GM23248 (cell line): Measurements from ENCODE around the gene TUBGCP6. TPM values are rescaled to one million over a fixed set of nuclear protein-coding genes. Genes with fewer than 3 reads are reported as not detected.

Experiments used
- DNase-seq: peaks from one replicate; pipeline ENCODE4 v3.0.0-alpha.2; 2015
- H2AFZ ChIP-seq: fragments of 200-600 bp; sonication (generic); 2 replicates; pipeline ENCODE4 v1.6.1; 2016; ENCODE audit warnings: antibody characterized with exemption
- H3F3A ChIP-seq: fragments of 200-600 bp; sonication (generic); 2 replicates; pipeline ENCODE4 v1.6.1; 2016; ENCODE audit warnings: mild to moderate bottlenecking, antibody characterized with exemption, mixed run types; ENCODE audit not compliant: insufficient read depth
- H3K27ac ChIP-seq: fragments of 200-600 bp; sonication (generic); 2 replicates; pipeline ENCODE4 v1.5.1; 2016; ENCODE audit warnings: mild to moderate bottlenecking
- H3K27me3 ChIP-seq: fragments of 200-600 bp; sonication (generic); replicated peaks from 2 replicates; pipeline ENCODE4 v1.6.1; 2016; ENCODE audit warnings: mild to moderate bottlenecking; ENCODE audit not compliant: insufficient read depth
- H3K36me3 ChIP-seq: fragments of 200-600 bp; sonication (generic); 2 replicates; pipeline ENCODE4 v1.6.1; 2016; ENCODE audit warnings: low read depth, mild to moderate bottlenecking
- H3K4me1 ChIP-seq: fragments of 200-600 bp; sonication (generic); 2 replicates; pipeline ENCODE4 v1.6.1; 2016; ENCODE audit warnings: mild to moderate bottlenecking; ENCODE audit not compliant: insufficient read depth
- H3K4me2 ChIP-seq: fragments of 200-600 bp; sonication (generic); one replicate; pipeline ENCODE4 v1.6.1; 2016; ENCODE audit warnings: mild to moderate bottlenecking; ENCODE audit not compliant: unreplicated experiment
- H3K4me3 ChIP-seq: fragments of 200-600 bp; sonication (generic); 2 replicates; pipeline ENCODE4 v1.5.1; 2016; ENCODE audit warnings: mild to moderate bottlenecking
- H3K79me2 ChIP-seq: fragments of 200-600 bp; sonication (generic); 2 replicates; pipeline ENCODE4 v1.6.1; 2016; ENCODE audit warnings: mild to moderate bottlenecking; ENCODE audit not compliant: insufficient read depth
- H3K9ac ChIP-seq: fragments of 200-600 bp; sonication (generic); 2 replicates; pipeline ENCODE4 v1.6.1; 2016; ENCODE audit warnings: mild to moderate bottlenecking
- H3K9me2 ChIP-seq: fragments of 200-600 bp; sonication (generic); 2 replicates; pipeline ENCODE4 v1.6.1; 2016; ENCODE audit warnings: mixed run types, mild to moderate bottlenecking, moderate library complexity; ENCODE audit not compliant: insufficient read depth
- H3K9me3 ChIP-seq: fragments of 200-600 bp; sonication (generic); one replicate; pipeline ENCODE4 v1.6.1; 2017; ENCODE audit warnings: low read depth
- H4K20me1 ChIP-seq: fragments of 200-600 bp; sonication (generic); 2 replicates; pipeline ENCODE4 v1.6.0; 2016; ENCODE audit not compliant: insufficient read depth
- EZH2 ChIP-seq: fragments of 200-600 bp; sonication (generic); IDR thresholded peaks from 2 replicates; pipeline ENCODE4 v1.6.1; 2018; ENCODE audit warnings: antibody characterized with exemption, mild to moderate bottlenecking; ENCODE audit not compliant: insufficient read depth, poor library complexity, severe bottlenecking
- EZH2phosphoT487 ChIP-seq: fragments of 200-600 bp; sonication (generic); IDR thresholded peaks from 2 replicates; pipeline ENCODE4 v1.6.1; 2018; ENCODE audit warnings: antibody characterized with exemption, moderate library complexity, mild to moderate bottlenecking, low read depth; ENCODE audit not compliant: insufficient read depth
- WGBS, 2 experiments: methylation state at CpG; one replicate each; pipeline ENCODE4 v1.1.6; 2015 to 2017; ENCODE audit warnings: low lambda C conversion rate in 2 of 2, low coverage in 1 of 2; ENCODE audit errors: missing lambda C conversion rate in 2 of 2; 5-methylcytosine and 5-hydroxymethylcytosine counted together
- in situ Hi-C: fragments of 300-500 bp; cut with MboI; formaldehyde crosslinking; loops from 2 replicates; pipeline ENCODE4 v1.15.0; 2020
- polyA plus RNA-seq: library from polyadenylated mRNA; unstranded; fragments of >200 nt; fragmentation: Nextera tagmentation; extraction: Ambion mirVana; gene quantifications from 2 replicates; pipeline ENCODE4 v1.2.1, GENCODE V29; 2016
- total RNA-seq: library from RNA; depleted of rRNA; stranded (reverse); fragments of >200 nt; shearing (Covaris generic); gene quantifications from 2 replicates; pipeline ENCODE4 v1.2.3, GENCODE V29; 2014

TUBGCP6 gene
- total and polyA plus RNA-seq, 2 experiments from 2014 or later = 16.6 to 32.0 TPM

DNA sequence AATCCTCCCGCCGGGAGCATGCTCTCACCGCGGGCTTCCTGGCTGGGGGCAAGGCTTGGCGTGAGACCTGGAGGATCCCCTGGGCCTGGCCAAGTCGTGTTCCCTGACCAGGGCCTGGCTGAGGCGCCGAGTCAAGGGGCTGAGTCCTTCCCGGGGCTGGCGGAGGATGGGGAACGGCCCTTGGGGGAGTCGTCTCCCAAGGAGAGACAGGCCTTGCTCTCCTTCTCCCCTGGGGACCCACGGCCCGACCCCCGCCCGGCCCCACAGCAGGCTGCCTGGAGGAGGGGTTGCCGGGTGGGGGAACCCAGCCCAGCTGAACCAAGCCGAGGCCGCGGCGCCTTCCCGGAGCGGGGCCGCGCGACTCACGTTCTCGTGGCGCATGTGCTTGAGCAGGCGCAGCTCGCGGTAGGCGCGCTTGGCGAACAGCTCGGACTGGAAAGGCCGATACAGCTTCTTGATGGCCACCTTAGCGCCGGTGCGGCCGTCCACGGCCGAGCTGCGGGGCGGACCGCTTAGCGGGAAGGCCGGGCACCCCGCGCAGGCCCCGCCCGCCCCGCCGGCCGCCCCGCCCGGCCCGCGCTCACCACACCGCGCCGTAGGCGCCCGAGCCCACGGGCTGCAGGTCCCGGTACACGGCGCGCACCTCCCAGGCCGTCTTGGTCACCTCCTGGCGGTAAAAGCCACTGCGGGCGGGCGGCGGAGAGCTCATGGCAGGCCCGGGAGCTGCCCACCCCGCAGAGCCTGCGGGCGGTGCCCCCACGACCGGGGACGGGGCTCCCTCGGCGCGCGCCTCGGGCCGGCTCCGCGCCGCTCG, 16.2 kb upstream of the TUBGCP6 start:
- Histone ChIP-seq H3F3A (no peaks in the 10 kb centered on the region), H3K4me1 (0 out of 2 replicates have a peak, but pooled peaks cover 3% of the 10 kb centered on the region), H3K79me2 (peaks cover 22% of the 10 kb centered on the region), H3K9ac (peak overlapping the region; percentile 92), H4K20me1 (no peaks in the 10 kb centered on the region), H3K9me3 (no peaks in the 10 kb centered on the region), H3K27ac (peak overlapping the region; percentile 58), H3K4me3 (peak overlapping the region; percentile 81), H2AFZ (peak overlapping the region; percentile 79), H3K36me3 (no peaks in the 10 kb centered on the region), H3K27me3 (no peaks in the 10 kb centered on the region), H3K4me2 (peak overlapping the region; percentile 89), H3K9me2 (no peaks in the 10 kb centered on the region)
- in situ Hi-C loops = no loop called here
- no peak for TF ChIP-seq EZH2
- DNase-seq = peak; percentile 85
- 1 to 3% methylated on average over 46 to 47 of the region's 92 CpGs for WGBS, 2 experiments

DNA sequence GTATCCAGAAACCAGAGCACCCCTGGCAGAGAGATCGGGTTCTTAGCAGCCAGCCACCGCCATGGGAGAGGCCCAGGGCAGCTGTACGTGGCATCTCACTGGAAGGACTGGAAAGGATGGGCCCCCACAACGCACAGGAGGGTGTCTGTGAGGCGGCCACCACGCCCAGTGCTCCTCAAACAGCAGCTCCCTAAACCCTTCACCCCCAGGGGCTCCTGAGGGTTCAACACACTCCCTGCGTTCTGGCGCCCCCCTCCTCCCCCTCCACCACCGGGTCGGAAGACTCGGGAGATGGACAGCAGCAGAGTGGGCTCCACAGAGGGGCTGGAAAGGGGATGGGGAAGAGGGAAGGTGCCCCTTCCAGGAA, 15.6 kb upstream of the TUBGCP6 start:
- 21 to 27% methylated on average over 9 to 10 of the region's 11 CpGs for WGBS, 2 experiments
- no peaks in the 10 kb centered on the region for H3K27me3 ChIP-seq
- H3K79me2 ChIP-seq = peaks cover 22% of the 10 kb centered on the region
- H3K4me2 ChIP-seq = peak overlapping the region; percentile 89
- in situ Hi-C loops = no loop called here
- H3K27ac ChIP-seq = peak overlapping the region; percentile 58
- H3K9me2 ChIP-seq = no peaks in the 10 kb centered on the region
- no peaks in the 10 kb centered on the region for H3F3A ChIP-seq
- H4K20me1 ChIP-seq = no peaks in the 10 kb centered on the region
- H3K9me3 ChIP-seq = no peaks in the 10 kb centered on the region
- H3K4me1 ChIP-seq = 0 out of 2 replicates have a peak, but pooled peaks cover 3% of the 10 kb centered on the region
- peak overlapping the region; percentile 92 for H3K9ac ChIP-seq
- no peak for TF ChIP-seq EZH2phosphoT487
- TF ChIP-seq EZH2 = no peak
- DNase-seq = peak; percentile 70
- H3K4me3 ChIP-seq = peak overlapping the region; percentile 81
- peak overlapping the region; percentile 79 for H2AFZ ChIP-seq
- H3K36me3 ChIP-seq = no peaks in the 10 kb centered on the region

GRCh38 chr22:50259302-50259701, 14.5 kb upstream of the TUBGCP6 start:
- TF ChIP-seq EZH2 (no peak), EZH2phosphoT487 (no peak)
- no peaks in the 10 kb centered on the region for H3K9me3 ChIP-seq
- H3K79me2 ChIP-seq = peaks cover 22% of the 10 kb centered on the region
- H3K27me3 ChIP-seq = no peaks in the 10 kb centered on the region
- H3K27ac ChIP-seq = no peak overlapping the region
- no peaks in the 10 kb centered on the region for H3K36me3 ChIP-seq
- no peak overlapping the region for H3K4me2 ChIP-seq
- H3K4me3 ChIP-seq = no peak overlapping the region
- in situ Hi-C loops = no loop called here
- DNase-seq = no peak
- no peaks in the 10 kb centered on the region for H3F3A ChIP-seq
- no peaks in the 10 kb centered on the region for H3K9me2 ChIP-seq
- H4K20me1 ChIP-seq = no peaks in the 10 kb centered on the region
- no peak overlapping the region for H2AFZ ChIP-seq
- 92 to 99% methylated on average over 12 to 15 of the region's 15 CpGs for WGBS, 2 experiments
- H3K9ac ChIP-seq = no peak overlapping the region
- 0 out of 2 replicates have a peak, but pooled peaks cover 3% of the 10 kb centered on the region for H3K4me1 ChIP-seq

GRCh38 chr22:50258361-50259292, 13.8 kb upstream of the TUBGCP6 start:
- no peaks in the 10 kb centered on the region for H3K9me2 ChIP-seq
- no peak overlapping the region for H3K27ac ChIP-seq
- in situ Hi-C loops = no loop called here
- H3K27me3 ChIP-seq = no peaks in the 10 kb centered on the region
- TF ChIP-seq EZH2phosphoT487 (no peak), EZH2 (no peak)
- peaks cover 22% of the 10 kb centered on the region for H3K79me2 ChIP-seq
- no peak overlapping the region for H3K9ac ChIP-seq
- no peaks in the 10 kb centered on the region for H3K36me3 ChIP-seq
- 73 to 74% methylated on average over 23 to 24 of the region's 24 CpGs for WGBS, 2 experiments
- no peak overlapping the region for H2AFZ ChIP-seq
- no peaks in the 10 kb centered on the region for H3K9me3 ChIP-seq
- no peak overlapping the region for H3K4me3 ChIP-seq
- H3K4me1 ChIP-seq = 0 out of 2 replicates have a peak, but pooled peaks cover 3% of the 10 kb centered on the region
- DNase-seq = no peak
- no peaks in the 10 kb centered on the region for H3F3A ChIP-seq
- no peaks in the 10 kb centered on the region for H4K20me1 ChIP-seq
- H3K4me2 ChIP-seq = no peak overlapping the region
